Trophoblast cell (in vitro differentiated cells and primary cell): Measurements from ENCODE around the gene PPP2R5E.

Experiments used
- DNase-seq, 2 donors: peaks; one replicate each; pipeline ENCODE4 v3.0.0-alpha.2; 2016
- H2AFZ ChIP-seq: 2 replicates; pipeline ENCODE4 v1.6.1; 2013; ENCODE audit warnings: low read length, moderate library complexity, mild to moderate bottlenecking; ENCODE audit not compliant: insufficient read depth, poor library complexity
- H2AK5ac ChIP-seq: 2 replicates; pipeline ENCODE4 v1.6.1; 2013; ENCODE audit warnings: mild to moderate bottlenecking, low read length
- H2BK120ac ChIP-seq: 2 replicates; pipeline ENCODE4 v1.6.1; 2013; ENCODE audit warnings: low read length, mild to moderate bottlenecking, moderate library complexity; ENCODE audit not compliant: insufficient read depth, poor library complexity
- H2BK12ac ChIP-seq: 2 replicates; pipeline ENCODE4 v1.6.1; 2013; ENCODE audit warnings: mild to moderate bottlenecking, low read length, moderate library complexity
- H2BK5ac ChIP-seq: 2 replicates; pipeline ENCODE4 v1.6.1; 2013; ENCODE audit warnings: low read length, low read depth, moderate library complexity, mild to moderate bottlenecking; ENCODE audit not compliant: poor library complexity
- H3K14ac ChIP-seq: 2 replicates; pipeline ENCODE4 v1.6.1; 2013; ENCODE audit warnings: mild to moderate bottlenecking, low read length
- H3K18ac ChIP-seq: 2 replicates; pipeline ENCODE4 v1.6.1; 2013; ENCODE audit warnings: mild to moderate bottlenecking, low read length
- H3K23ac ChIP-seq: 2 replicates; pipeline ENCODE4 v1.6.1; 2013; ENCODE audit warnings: low read length
- H3K27ac ChIP-seq: 2 replicates; pipeline ENCODE4 v1.5.1; 2013; ENCODE audit warnings: low read depth, mild to moderate bottlenecking, inconsistent platforms, low read length, moderate library complexity
- H3K27me3 ChIP-seq: 2 replicates; pipeline ENCODE4 v1.6.1; 2013; ENCODE audit warnings: inconsistent platforms, mild to moderate bottlenecking, low read length, moderate library complexity; ENCODE audit not compliant: insufficient read depth
- H3K36me3 ChIP-seq, 2 experiments: 1 replicate in 1 of 2; 2 replicates in 1 of 2; pipeline ENCODE4 v1.6.1; 2013; ENCODE audit warnings: low read length in 2 of 2, mild to moderate bottlenecking in 2 of 2, moderate library complexity in 1 of 2; ENCODE audit not compliant: insufficient read depth in 2 of 2, control insufficient read depth in 1 of 2
- H3K4ac ChIP-seq: 2 replicates; pipeline ENCODE4 v1.6.1; 2013; ENCODE audit warnings: low read depth, mild to moderate bottlenecking, low read length, moderate library complexity
- H3K4me1 ChIP-seq, 2 experiments: 1 replicate in 1 of 2; 2 replicates in 1 of 2; pipeline ENCODE4 v1.6.1; 2013; ENCODE audit warnings: low read length in 2 of 2, mild to moderate bottlenecking in 2 of 2, moderate library complexity in 1 of 2; ENCODE audit not compliant: insufficient read depth in 2 of 2, control insufficient read depth in 1 of 2
- H3K4me2 ChIP-seq: 2 replicates; pipeline ENCODE4 v1.6.1; 2013; ENCODE audit warnings: inconsistent platforms, mild to moderate bottlenecking, low read length, moderate library complexity
- H3K4me3 ChIP-seq: 2 replicates; pipeline ENCODE4 v1.5.1; 2013; ENCODE audit warnings: mild to moderate bottlenecking, low read depth, low read length, inconsistent platforms
- H3K79me1 ChIP-seq: one replicate; pipeline ENCODE4 v1.6.1; 2013; ENCODE audit warnings: low read length
- H3K79me2 ChIP-seq: 2 replicates; pipeline ENCODE4 v1.6.1; 2013; ENCODE audit warnings: low read length, mild to moderate bottlenecking; ENCODE audit not compliant: control insufficient read depth, insufficient read depth, poor library complexity
- H3K9ac ChIP-seq: 2 replicates; pipeline ENCODE4 v1.6.1; 2013; ENCODE audit warnings: mild to moderate bottlenecking, low read length
- H3K9me3 ChIP-seq: 2 replicates; pipeline ENCODE4 v1.6.1; 2013; ENCODE audit warnings: low read depth, mild to moderate bottlenecking, control low read depth, inconsistent platforms, low read length; ENCODE audit not compliant: insufficient read depth
- H4K12ac ChIP-seq: 2 replicates; pipeline ENCODE4 v1.6.1; 2013; ENCODE audit warnings: low read depth, mild to moderate bottlenecking, low read length, moderate library complexity
- H4K8ac ChIP-seq: 2 replicates; pipeline ENCODE4 v1.6.1; 2013; ENCODE audit warnings: low read depth, mild to moderate bottlenecking, low read length, moderate library complexity
- H4K91ac ChIP-seq: one replicate; pipeline ENCODE4 v1.6.1; 2013; ENCODE audit warnings: low read depth, mild to moderate bottlenecking, low read length, moderate library complexity
- WGBS: extraction: QIAGEN DNeasy Blood & Tissue Kit; methylation state at CpG from one replicate; pipeline ENCODE4 v1.1.7; 2013; ENCODE audit warnings: missing lambda C conversion rate; ENCODE audit not compliant: insufficient read length, insufficient coverage; ENCODE audit errors: extremely low coverage; 5-methylcytosine and 5-hydroxymethylcytosine counted together

The PPP2R5E gene

GRCh38 chr14:63343878-63344277 is 199.3 kb downstream of the PPP2R5E start:
- H3K14ac ChIP-seq: no peak overlapping the region
- no peak overlapping the region for H4K91ac ChIP-seq
- H3K4me2 ChIP-seq: no peak overlapping the region
- DNase-seq: no peak
- H3K36me3 ChIP-seq: no peaks in the 10 kb centered on the region
- no peak overlapping the region for H3K9ac ChIP-seq
- H3K23ac ChIP-seq: no peak overlapping the region
- H2BK12ac ChIP-seq: no peak overlapping the region
- no peak overlapping the region for H4K12ac ChIP-seq
- no peaks in the 10 kb centered on the region for H3K79me2 ChIP-seq
- no peaks in the 10 kb centered on the region for H3K79me1 ChIP-seq
- no peak overlapping the region for H3K4me3 ChIP-seq
- H3K27ac ChIP-seq: no peak overlapping the region
- H2AK5ac ChIP-seq: no peak overlapping the region
- H3K9me3 ChIP-seq: peaks cover 2% of the 10 kb centered on the region
- H3K4me1 ChIP-seq: no peaks in the 10 kb centered on the region
- H4K8ac ChIP-seq: no peak overlapping the region
- no peaks in the 10 kb centered on the region for H3K27me3 ChIP-seq
- H3K4ac ChIP-seq: no peak overlapping the region
- no peak overlapping the region for H2BK5ac ChIP-seq
- H3K18ac ChIP-seq: no peak overlapping the region
- no CpG with 5 or more reads among the region's 1 CpG for whole genome bisulfite sequencing
- no peak overlapping the region for H2BK120ac ChIP-seq
- H2AFZ ChIP-seq: no peak overlapping the region

DNA sequence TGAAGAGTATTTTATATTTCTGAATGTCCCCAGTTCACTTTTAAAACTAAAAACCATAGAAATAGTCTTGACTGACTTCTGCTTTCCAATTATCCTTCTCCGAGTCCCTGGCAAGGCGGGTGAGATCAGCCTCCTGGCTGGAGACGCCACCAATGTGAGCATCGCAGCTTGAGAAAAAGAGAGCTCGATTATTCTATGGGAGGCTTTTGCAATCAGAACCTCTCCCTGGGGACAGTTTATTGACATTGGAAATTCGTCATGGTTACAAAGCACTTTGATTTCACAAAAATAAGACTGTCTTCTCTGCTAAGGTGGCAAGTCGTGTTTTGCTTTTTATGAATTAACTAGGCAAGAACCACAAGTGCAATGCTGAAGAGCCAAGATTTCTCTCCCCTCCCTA is 200.8 kb downstream of the PPP2R5E start:
- H2AK5ac ChIP-seq: no peak overlapping the region
- no peak overlapping the region for H2BK12ac ChIP-seq
- H3K4me3 ChIP-seq: no peak overlapping the region
- no peak overlapping the region for H2BK120ac ChIP-seq
- no peaks in the 10 kb centered on the region for H3K79me1 ChIP-seq
- DNase-seq: no peak
- no peaks in the 10 kb centered on the region for H3K4me1 ChIP-seq
- H3K9me3 ChIP-seq: peaks cover 2% of the 10 kb centered on the region
- no CpG with 5 or more reads among the region's 7 CpGs for WGBS
- H3K4ac ChIP-seq: no peak overlapping the region
- H4K8ac ChIP-seq: no peak overlapping the region
- no peak overlapping the region for H4K91ac ChIP-seq
- H3K4me2 ChIP-seq: no peak overlapping the region
- no peak overlapping the region for H3K23ac ChIP-seq
- H2BK5ac ChIP-seq: no peak overlapping the region
- no peak overlapping the region for H3K14ac ChIP-seq
- no peak overlapping the region for H3K27ac ChIP-seq
- H3K79me2 ChIP-seq: no peaks in the 10 kb centered on the region
- no peak overlapping the region for H2AFZ ChIP-seq
- no peak overlapping the region for H3K18ac ChIP-seq
- no peak overlapping the region for H4K12ac ChIP-seq
- no peak overlapping the region for H3K9ac ChIP-seq
- no peaks in the 10 kb centered on the region for H3K27me3 ChIP-seq
- H3K36me3 ChIP-seq: no peaks in the 10 kb centered on the region

GRCh38 chr14:63328787-63329737 is 214.1 kb downstream of the PPP2R5E start:
- DNase-seq: no peak
- no peak overlapping the region for H2AFZ ChIP-seq
- no peaks in the 10 kb centered on the region for H3K79me2 ChIP-seq
- H3K9ac ChIP-seq: no peak overlapping the region
- no peaks in the 10 kb centered on the region for H3K9me3 ChIP-seq
- H3K18ac ChIP-seq: no peak overlapping the region
- no peak overlapping the region for H3K14ac ChIP-seq
- no peak overlapping the region for H4K12ac ChIP-seq
- no peak overlapping the region for H2AK5ac ChIP-seq
- no CpG with 5 or more reads among the region's 6 CpGs for WGBS
- no peaks in the 10 kb centered on the region for H3K4me1 ChIP-seq
- no peak overlapping the region for H3K23ac ChIP-seq
- H3K79me1 ChIP-seq: no peaks in the 10 kb centered on the region
- H3K36me3 ChIP-seq: no peaks in the 10 kb centered on the region
- H2BK12ac ChIP-seq: no peak overlapping the region
- no peak overlapping the region for H4K91ac ChIP-seq
- H4K8ac ChIP-seq: no peak overlapping the region
- H2BK120ac ChIP-seq: no peak overlapping the region
- no peak overlapping the region for H3K4me2 ChIP-seq
- no peak overlapping the region for H3K4ac ChIP-seq
- H3K4me3 ChIP-seq: no peak overlapping the region
- H3K27ac ChIP-seq: no peak overlapping the region
- H2BK5ac ChIP-seq: no peak overlapping the region
- H3K27me3 ChIP-seq: no peaks in the 10 kb centered on the region

DNA sequence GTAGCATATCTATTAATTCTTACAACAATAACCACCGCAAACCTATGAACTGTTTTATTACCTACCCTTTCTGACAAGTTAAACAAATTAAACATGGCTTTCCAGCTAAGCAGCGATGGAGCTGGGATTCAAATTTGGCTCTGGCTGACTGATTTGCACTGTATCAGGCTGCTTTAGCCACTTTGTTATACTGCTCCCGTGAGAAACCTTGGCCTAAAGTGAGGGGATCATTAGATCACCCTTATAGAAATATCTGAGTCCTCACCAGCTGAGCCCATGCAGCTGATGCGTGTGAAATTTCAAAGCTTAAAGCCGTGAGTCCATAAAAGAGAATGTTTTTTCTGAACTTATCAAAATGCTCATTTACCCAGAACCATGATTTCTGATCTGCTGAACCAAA is 216.3 kb downstream of the PPP2R5E start:
- Histone ChIP-seq H3K9me3 (no peaks in the 10 kb centered on the region), H3K14ac (no peak overlapping the region), H3K4me2 (no peak overlapping the region), H3K18ac (no peak overlapping the region), H3K4ac (no peak overlapping the region), H4K12ac (no peak overlapping the region), H3K79me2 (no peaks in the 10 kb centered on the region), H3K9ac (no peak overlapping the region), H3K4me1 (no peaks in the 10 kb centered on the region), H2AK5ac (no peak overlapping the region), H3K4me3 (no peak overlapping the region), H2BK120ac (no peak overlapping the region), H2AFZ (no peak overlapping the region), H2BK12ac (no peak overlapping the region), H3K27me3 (no peaks in the 10 kb centered on the region), H4K8ac (no peak overlapping the region), H2BK5ac (no peak overlapping the region), H3K23ac (no peak overlapping the region), H4K91ac (no peak overlapping the region), H3K79me1 (no peaks in the 10 kb centered on the region), H3K27ac (no peak overlapping the region), H3K36me3 (no peaks in the 10 kb centered on the region)
- no CpG with 5 or more reads among the region's 5 CpGs for WGBS
- DNase-seq: no peak
